ENCODE data around the gene ULK4.

Gene ULK4

GRCh38 chr3:41627477-41628087 is 334.3 kb downstream of the ULK4 start:
- Mint-ChIP-seq H3K27ac (no peak overlapping the region), H3K27me3 (ENCODE audit: low read depth) (no peaks in the 10 kb centered on the region), H3K36me3 (ENCODE audit: low read depth) (no peaks in the 10 kb centered on the region), H3K4me3 (no peak overlapping the region), H3K4me1 (ENCODE audit: low read depth) (no peaks in the 10 kb centered on the region), H3K9me3 (no peaks in the 10 kb centered on the region)
- DNase-seq (ENCODE audit: low spot score), result no peak

GRCh38 chr3:41612853-41613252 is 349.1 kb downstream of the ULK4 start:
- Mint-ChIP-seq H3K4me1 (ENCODE audit: low read depth) (no peaks in the 10 kb centered on the region), H3K9me3 (no peaks in the 10 kb centered on the region), H3K27me3 (ENCODE audit: low read depth) (peaks cover 5% of the 10 kb centered on the region), H3K4me3 (no peak overlapping the region), H3K36me3 (ENCODE audit: low read depth) (no peaks in the 10 kb centered on the region), H3K27ac (no peak overlapping the region)
- DNase-seq (ENCODE audit: low spot score), result no peak

DNA sequence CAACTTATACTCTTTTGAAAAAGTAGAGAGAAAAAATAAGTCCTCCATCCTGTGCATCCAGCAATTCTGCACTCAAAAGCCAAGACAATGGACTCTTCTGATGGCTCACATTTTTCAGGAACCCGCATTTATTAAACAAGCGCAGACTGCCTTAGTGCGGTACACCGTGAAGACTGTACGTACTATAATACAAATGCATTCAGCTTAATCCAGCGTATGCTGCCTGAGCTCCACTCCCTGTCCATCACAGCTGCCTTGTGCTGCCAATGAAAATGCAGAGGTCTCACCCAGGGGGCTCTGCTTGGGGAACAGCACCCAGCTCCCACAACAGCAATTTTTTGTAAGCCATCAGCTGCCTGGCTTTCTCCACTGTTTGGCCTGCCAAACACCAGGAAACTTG is 350.9 kb downstream of the ULK4 start:
- Mint-ChIP-seq H3K27me3 (ENCODE audit: low read depth) (peaks cover 11% of the 10 kb centered on the region), H3K9me3 (no peaks in the 10 kb centered on the region), H3K4me1 (ENCODE audit: low read depth) (no peaks in the 10 kb centered on the region), H3K27ac (no peak overlapping the region), H3K36me3 (ENCODE audit: low read depth) (no peaks in the 10 kb centered on the region), H3K4me3 (no peak overlapping the region)
- DNase-seq (ENCODE audit: low spot score), result no peak

DNA sequence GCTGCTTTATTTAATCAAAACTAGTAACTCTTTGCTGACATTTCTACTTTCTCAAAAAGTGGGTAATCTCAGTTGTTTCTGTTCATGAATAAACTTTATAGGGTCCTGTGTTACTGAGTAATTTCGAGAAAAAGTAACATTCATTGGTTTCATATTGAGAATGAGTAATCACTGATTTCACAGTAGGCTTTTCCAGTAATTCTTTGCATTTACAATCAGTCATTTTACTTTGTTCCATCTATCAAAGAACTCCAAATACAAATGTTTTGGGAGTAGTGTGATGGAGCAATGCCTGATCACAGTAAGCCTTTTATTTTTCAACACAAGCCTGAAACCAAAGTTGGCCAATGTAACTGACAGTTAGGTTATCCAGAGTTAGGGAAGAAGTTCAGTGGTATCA is 353.6 kb downstream of the ULK4 start:
- H3K4me1 Mint-ChIP-seq (ENCODE audit: low read depth), result no peaks in the 10 kb centered on the region
- no peak for DNase-seq (ENCODE audit: low spot score)
- H3K4me3 Mint-ChIP-seq, result no peak overlapping the region
- H3K27ac Mint-ChIP-seq, result no peak overlapping the region
- peaks cover 14% of the 10 kb centered on the region for H3K27me3 Mint-ChIP-seq (ENCODE audit: low read depth)
- H3K9me3 Mint-ChIP-seq, result no peaks in the 10 kb centered on the region
- H3K36me3 Mint-ChIP-seq (ENCODE audit: low read depth), result no peaks in the 10 kb centered on the region

DNA sequence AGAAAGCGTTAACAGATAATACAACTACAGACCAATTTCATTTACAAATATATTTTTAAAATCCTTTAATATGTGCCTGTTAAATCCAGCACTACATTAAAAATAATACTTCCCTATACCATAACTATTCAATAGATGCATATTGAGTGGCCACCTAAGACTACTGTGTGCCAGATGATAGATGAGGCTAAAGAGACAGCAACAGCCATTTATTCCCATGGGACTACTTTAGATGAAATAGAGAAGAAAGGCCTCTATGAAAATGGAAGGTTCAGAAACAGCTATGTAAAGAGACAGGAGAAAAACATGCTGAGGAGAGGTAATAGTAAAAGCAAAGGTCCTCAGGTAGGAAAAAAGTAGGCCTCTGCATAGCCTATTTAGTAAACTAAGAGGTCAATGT is 358.1 kb downstream of the ULK4 start:
- H3K36me3 Mint-ChIP-seq (ENCODE audit: low read depth), result no peaks in the 10 kb centered on the region
- no peak for DNase-seq (ENCODE audit: low spot score)
- no peak overlapping the region for H3K4me3 Mint-ChIP-seq
- peaks cover 19% of the 10 kb centered on the region for H3K27me3 Mint-ChIP-seq (ENCODE audit: low read depth)
- no peaks in the 10 kb centered on the region for H3K9me3 Mint-ChIP-seq
- peaks cover 7% of the 10 kb centered on the region for H3K4me1 Mint-ChIP-seq (ENCODE audit: low read depth)
- H3K27ac Mint-ChIP-seq, result no peak overlapping the region

DNA sequence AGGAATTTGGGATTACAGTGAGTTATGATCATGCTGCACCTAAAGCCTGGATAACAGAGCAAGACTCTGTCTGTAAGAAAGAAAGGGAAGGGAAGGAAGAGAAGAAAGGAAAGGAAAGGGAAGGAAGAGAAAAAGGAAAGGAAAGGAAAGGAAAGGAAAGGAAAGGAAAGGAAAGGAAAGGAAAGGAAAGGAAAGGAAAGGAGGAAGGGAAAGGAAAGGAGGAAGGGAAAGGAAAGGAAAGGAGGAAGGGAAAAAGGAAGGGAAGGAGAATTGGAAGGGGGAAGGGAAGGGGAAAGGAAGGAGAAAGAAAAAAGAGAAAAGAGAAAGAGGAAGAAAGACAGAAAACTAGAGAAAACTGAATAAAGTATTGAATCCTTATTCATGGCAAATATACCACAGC is 359.8 kb downstream of the ULK4 start:
- Mint-ChIP-seq H3K4me3 (no peak overlapping the region), H3K9me3 (no peaks in the 10 kb centered on the region), H3K4me1 (ENCODE audit: low read depth) (peaks cover 7% of the 10 kb centered on the region), H3K27ac (no peak overlapping the region), H3K36me3 (ENCODE audit: low read depth) (no peaks in the 10 kb centered on the region), H3K27me3 (ENCODE audit: low read depth) (peaks cover 15% of the 10 kb centered on the region)
- DNase-seq (ENCODE audit: low spot score), result no peak

- no peaks in the 10 kb centered on the region for H3K36me3 Mint-ChIP-seq (ENCODE audit: low read depth)
- no peak overlapping the region for H3K4me3 Mint-ChIP-seq
- no peak for DNase-seq (ENCODE audit: low spot score)
- peaks cover 11% of the 10 kb centered on the region for H3K27me3 Mint-ChIP-seq (ENCODE audit: low read depth)
- no peaks in the 10 kb centered on the region for H3K9me3 Mint-ChIP-seq
- peaks cover 7% of the 10 kb centered on the region for H3K4me1 Mint-ChIP-seq (ENCODE audit: low read depth)
- H3K27ac Mint-ChIP-seq, result no peak overlapping the region
Observed at GRCh38 chr3:41601404-41601987, 360.4 kb downstream of the ULK4 start.

GRCh38 chr3:41600616-41601015 is 361.3 kb downstream of the ULK4 start:
- H3K4me3 Mint-ChIP-seq, result no peak overlapping the region
- no peak for DNase-seq (ENCODE audit: low spot score)

GRCh38 chr3:41599127-41599484 is 362.8 kb downstream of the ULK4 start:
- Mint-ChIP-seq H3K27ac (no peak overlapping the region), H3K4me3 (no peak overlapping the region), H3K9me3 (no peaks in the 10 kb centered on the region)

More at GRCh38 chr3:41600616-41601015, 361.3 kb downstream of the ULK4 start:
- Mint-ChIP-seq H3K27ac (no peak overlapping the region), H3K27me3 (ENCODE audit: low read depth) (peaks cover 11% of the 10 kb centered on the region), H3K4me1 (ENCODE audit: low read depth) (peaks cover 7% of the 10 kb centered on the region), H3K9me3 (no peaks in the 10 kb centered on the region), H3K36me3 (ENCODE audit: low read depth) (no peaks in the 10 kb centered on the region)

GRCh38 chr3:41598402-41599126 is 363.3 kb downstream of the ULK4 start:
- H3K27me3 Mint-ChIP-seq (ENCODE audit: low read depth), result peaks cover 8% of the 10 kb centered on the region

More at GRCh38 chr3:41599127-41599484, 362.8 kb downstream of the ULK4 start:
- Mint-ChIP-seq H3K27me3 (ENCODE audit: low read depth) (peaks cover 8% of the 10 kb centered on the region), H3K4me1 (ENCODE audit: low read depth) (peaks cover 7% of the 10 kb centered on the region), H3K36me3 (ENCODE audit: low read depth) (no peaks in the 10 kb centered on the region)
- no peak for DNase-seq (ENCODE audit: low spot score)

GRCh38 chr3:41593774-41594173 is 368.1 kb downstream of the ULK4 start:
- Mint-ChIP-seq H3K4me1 (ENCODE audit: low read depth) (no peaks in the 10 kb centered on the region), H3K9me3 (no peaks in the 10 kb centered on the region), H3K27ac (no peak overlapping the region), H3K36me3 (ENCODE audit: low read depth) (no peaks in the 10 kb centered on the region), H3K27me3 (ENCODE audit: low read depth) (no peaks in the 10 kb centered on the region), H3K4me3 (no peak overlapping the region)
- no peak for DNase-seq (ENCODE audit: low spot score)

More at GRCh38 chr3:41598402-41599126, 363.3 kb downstream of the ULK4 start:
- H3K9me3 Mint-ChIP-seq, result no peaks in the 10 kb centered on the region
- H3K4me1 Mint-ChIP-seq (ENCODE audit: low read depth), result peaks cover 7% of the 10 kb centered on the region
- H3K36me3 Mint-ChIP-seq (ENCODE audit: low read depth), result no peaks in the 10 kb centered on the region
- no peak overlapping the region for H3K27ac Mint-ChIP-seq
- H3K4me3 Mint-ChIP-seq, result no peak overlapping the region
- no peak for DNase-seq (ENCODE audit: low spot score)

GRCh38 chr3:41592753-41593510 is 369.0 kb downstream of the ULK4 start:
- Mint-ChIP-seq H3K4me3 (no peak overlapping the region), H3K9me3 (no peaks in the 10 kb centered on the region), H3K4me1 (ENCODE audit: low read depth) (no peaks in the 10 kb centered on the region), H3K27ac (no peak overlapping the region), H3K27me3 (ENCODE audit: low read depth) (no peaks in the 10 kb centered on the region), H3K36me3 (ENCODE audit: low read depth) (no peaks in the 10 kb centered on the region)
- no peak for DNase-seq (ENCODE audit: low spot score)

DNA sequence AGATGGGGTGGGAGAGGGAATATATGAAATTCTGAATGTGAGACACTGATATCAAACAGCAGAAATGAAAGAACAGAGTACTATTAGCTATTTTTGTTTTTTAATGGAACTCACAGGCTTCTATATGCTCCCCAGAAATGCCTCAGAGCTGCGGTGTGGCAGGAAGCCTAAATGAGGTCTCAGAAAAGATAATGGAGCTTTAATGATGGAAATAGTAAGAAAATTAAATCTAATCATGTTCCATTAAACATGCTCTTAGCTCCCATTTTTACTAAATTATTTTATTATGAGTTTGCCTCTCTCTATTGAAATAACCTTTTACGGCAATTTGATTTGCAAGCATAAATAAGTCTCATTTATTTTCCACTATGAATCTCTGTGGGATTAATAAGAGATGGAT is 378.9 kb downstream of the ULK4 start:
- DNase-seq (ENCODE audit: low spot score), result no peak
- Mint-ChIP-seq H3K27me3 (ENCODE audit: low read depth) (no peaks in the 10 kb centered on the region), H3K4me1 (ENCODE audit: low read depth) (peaks cover 3% of the 10 kb centered on the region), H3K4me3 (no peak overlapping the region), H3K36me3 (ENCODE audit: low read depth) (no peaks in the 10 kb centered on the region), H3K27ac (no peak overlapping the region), H3K9me3 (no peaks in the 10 kb centered on the region)

GRCh38 chr3:41581700-41582099 is 380.2 kb downstream of the ULK4 start:
- no peaks in the 10 kb centered on the region for H3K27me3 Mint-ChIP-seq (ENCODE audit: low read depth)
- DNase-seq (ENCODE audit: low spot score), result no peak
- no peak overlapping the region for H3K27ac Mint-ChIP-seq
- H3K4me3 Mint-ChIP-seq, result no peak overlapping the region
- peaks cover 3% of the 10 kb centered on the region for H3K4me1 Mint-ChIP-seq (ENCODE audit: low read depth)
- H3K9me3 Mint-ChIP-seq, result no peaks in the 10 kb centered on the region
- no peaks in the 10 kb centered on the region for H3K36me3 Mint-ChIP-seq (ENCODE audit: low read depth)

Data from T-helper 2 cell treated with Interferon-gamma antibody and Interleukin-4, amounts not matched to agents 5 μg/mL and 100 μg/mL, for 36 hours (primary cell).